Kidney epithelial cell (primary cell): ENCODE measurements around the gene CDSN. TPM values are rescaled to one million over a fixed set of nuclear protein-coding genes. Genes with fewer than 3 reads are reported as not detected.

ENCODE experiments used
- DNase-seq: peaks from one replicate; pipeline ENCODE4 v3.0.0-alpha.2; 2010; ENCODE audit warnings: low read depth
- H3K27me3 ChIP-seq: 2 replicates; pipeline ENCODE4 v1.6.0; 2011; ENCODE audit warnings: low read length; ENCODE audit not compliant: control insufficient read depth, insufficient read depth
- H3K36me3 ChIP-seq: 2 replicates; pipeline ENCODE4 v1.5.1; 2011; ENCODE audit warnings: low read length; ENCODE audit not compliant: control insufficient read depth, insufficient read depth
- H3K4me3 ChIP-seq: 2 replicates; pipeline ENCODE4 v1.5.1; 2011; ENCODE audit warnings: low read depth, mild to moderate bottlenecking, control low read depth, low read length
- total RNA-seq: library from RNA; depleted of rRNA; stranded (reverse); fragments of >200 nt; gene quantifications from 2 replicates; pipeline ENCODE4 v1.2.3, GENCODE V29; 2015
- TF ChIP-seq, protein P1 (sequence below): IDR thresholded peaks from 2 replicates; pipeline ENCODE4 v1.5.1; 2011; ENCODE audit warnings: mild to moderate bottlenecking, moderate library complexity, low read length, control low read depth, inconsistent platforms; ENCODE audit not compliant: insufficient read depth, poor library complexity, severe bottlenecking

Gene CDSN
- total RNA-seq, 1 donor from 2014 or later, result not detected

DNA sequence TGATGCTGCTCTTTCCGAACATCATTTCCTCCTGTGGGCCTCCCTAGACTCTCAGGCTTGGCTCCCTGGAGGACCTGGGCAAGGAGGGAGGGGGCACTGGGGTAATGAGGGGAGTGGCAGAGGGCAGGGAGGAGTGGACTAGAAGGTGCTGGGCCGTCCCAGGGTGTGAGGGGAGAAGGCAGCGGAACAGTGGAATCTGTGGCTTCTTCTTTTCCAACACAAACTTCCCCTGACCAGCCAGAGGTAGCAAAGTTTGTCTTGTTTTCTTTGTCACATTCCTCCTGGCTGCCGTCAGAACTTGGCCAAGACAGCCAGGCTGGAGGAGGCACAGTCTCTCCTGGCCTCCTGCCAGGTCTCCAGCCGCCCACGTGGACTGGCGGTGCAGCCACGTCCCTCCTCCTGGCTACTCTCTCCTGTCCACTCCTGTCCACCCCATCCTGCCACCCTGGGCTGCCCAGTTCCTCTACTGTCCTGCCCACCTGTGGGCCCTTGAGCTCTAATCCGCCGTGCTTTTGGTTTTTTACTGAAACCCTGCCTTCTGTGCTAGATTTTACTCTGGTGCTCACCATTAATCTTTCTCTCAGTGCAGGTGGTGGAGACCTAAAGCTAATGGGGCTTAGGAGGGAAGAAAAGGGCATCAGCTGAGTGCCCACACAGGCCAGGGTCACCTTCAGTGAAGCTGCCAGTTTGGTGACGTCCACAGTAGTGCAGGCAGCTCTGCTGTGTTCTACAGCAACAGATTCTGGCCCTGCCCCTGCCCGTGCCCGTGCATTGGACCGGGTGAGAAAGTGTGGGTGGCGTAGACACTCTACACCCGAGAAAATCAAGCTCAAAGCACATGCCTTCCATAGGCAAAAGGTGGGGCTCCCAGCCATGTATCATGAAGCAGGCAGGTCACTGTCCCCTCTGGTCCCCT, 2.8 kb upstream of the CDSN start:
- TF ChIP-seq, protein P1, sequence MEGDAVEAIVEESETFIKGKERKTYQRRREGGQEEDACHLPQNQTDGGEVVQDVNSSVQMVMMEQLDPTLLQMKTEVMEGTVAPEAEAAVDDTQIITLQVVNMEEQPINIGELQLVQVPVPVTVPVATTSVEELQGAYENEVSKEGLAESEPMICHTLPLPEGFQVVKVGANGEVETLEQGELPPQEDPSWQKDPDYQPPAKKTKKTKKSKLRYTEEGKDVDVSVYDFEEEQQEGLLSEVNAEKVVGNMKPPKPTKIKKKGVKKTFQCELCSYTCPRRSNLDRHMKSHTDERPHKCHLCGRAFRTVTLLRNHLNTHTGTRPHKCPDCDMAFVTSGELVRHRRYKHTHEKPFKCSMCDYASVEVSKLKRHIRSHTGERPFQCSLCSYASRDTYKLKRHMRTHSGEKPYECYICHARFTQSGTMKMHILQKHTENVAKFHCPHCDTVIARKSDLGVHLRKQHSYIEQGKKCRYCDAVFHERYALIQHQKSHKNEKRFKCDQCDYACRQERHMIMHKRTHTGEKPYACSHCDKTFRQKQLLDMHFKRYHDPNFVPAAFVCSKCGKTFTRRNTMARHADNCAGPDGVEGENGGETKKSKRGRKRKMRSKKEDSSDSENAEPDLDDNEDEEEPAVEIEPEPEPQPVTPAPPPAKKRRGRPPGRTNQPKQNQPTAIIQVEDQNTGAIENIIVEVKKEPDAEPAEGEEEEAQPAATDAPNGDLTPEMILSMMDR, result no peak

DNA sequence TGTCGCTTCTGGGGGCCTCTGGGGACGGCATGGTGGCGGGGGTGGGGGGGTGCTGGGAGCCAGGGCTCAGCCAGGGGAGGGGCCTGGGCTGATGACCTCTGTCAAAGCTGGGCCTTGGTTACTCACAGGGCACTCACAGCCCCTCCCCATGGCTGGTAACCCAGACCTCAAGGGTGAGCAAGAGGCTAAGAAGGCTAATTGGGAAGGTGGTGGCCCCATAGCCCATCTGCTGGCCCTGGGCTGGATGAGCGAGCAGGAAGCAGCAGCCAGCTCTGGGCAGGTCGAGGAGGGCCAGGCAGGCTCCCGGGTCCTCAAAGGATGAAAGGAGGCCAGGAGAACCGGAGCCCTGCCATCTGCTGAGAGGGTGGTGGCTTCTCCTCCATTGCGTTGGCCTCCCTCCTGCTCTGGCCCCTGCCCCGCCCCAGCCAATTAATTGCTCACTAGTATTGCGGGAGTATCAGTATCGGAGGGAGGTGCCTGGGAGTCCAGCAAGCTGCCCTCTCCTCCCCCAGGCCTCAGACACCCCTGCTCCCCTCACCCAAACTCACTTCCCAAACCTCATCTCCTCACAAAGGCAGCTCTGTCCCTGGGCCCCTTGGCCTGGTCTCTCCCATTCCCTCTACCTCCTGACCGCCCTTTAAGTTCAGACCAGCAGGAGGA, 1.0 kb upstream of the CDSN start:
- no peak for DNase-seq
- Histone ChIP-seq H3K36me3 (no peaks in the 10 kb centered on the region), H3K27me3 (no peaks in the 10 kb centered on the region), H3K4me3 (no peak overlapping the region)
- TF ChIP-seq, protein P1, result no peak

More for the DNA sequence above, 2.8 kb upstream of the CDSN start:
- no peaks in the 10 kb centered on the region for H3K36me3 ChIP-seq
- no peaks in the 10 kb centered on the region for H3K27me3 ChIP-seq
- no peak overlapping the region for H3K4me3 ChIP-seq
- DNase-seq, result no peak

- Histone ChIP-seq H3K27me3 (no peaks in the 10 kb centered on the region), H3K36me3 (no peaks in the 10 kb centered on the region), H3K4me3 (no peak overlapping the region)
- TF ChIP-seq, protein P1, result no peak
- DNase-seq, result no peak
These were observed 2.1 kb downstream of the CDSN start for GRCh38 chr6:31118178-31118577.

- no peak for DNase-seq
- no peak overlapping the region for H3K4me3 ChIP-seq
- H3K27me3 ChIP-seq, result no peaks in the 10 kb centered on the region
- no peaks in the 10 kb centered on the region for H3K36me3 ChIP-seq
- TF ChIP-seq, protein P1, result no peak
These were observed 3.4 kb downstream of the CDSN start for GRCh38 chr6:31116661-31117385.

- no peak overlapping the region for H3K4me3 ChIP-seq
- H3K27me3 ChIP-seq, result no peaks in the 10 kb centered on the region
- no peak for DNase-seq
- H3K36me3 ChIP-seq, result no peaks in the 10 kb centered on the region
- TF ChIP-seq, protein P1, result no peak
These were observed 4.2 kb downstream of the CDSN start for GRCh38 chr6:31115941-31116560.
